Measurements from ENCODE around the gene AHNAK.

DNA sequence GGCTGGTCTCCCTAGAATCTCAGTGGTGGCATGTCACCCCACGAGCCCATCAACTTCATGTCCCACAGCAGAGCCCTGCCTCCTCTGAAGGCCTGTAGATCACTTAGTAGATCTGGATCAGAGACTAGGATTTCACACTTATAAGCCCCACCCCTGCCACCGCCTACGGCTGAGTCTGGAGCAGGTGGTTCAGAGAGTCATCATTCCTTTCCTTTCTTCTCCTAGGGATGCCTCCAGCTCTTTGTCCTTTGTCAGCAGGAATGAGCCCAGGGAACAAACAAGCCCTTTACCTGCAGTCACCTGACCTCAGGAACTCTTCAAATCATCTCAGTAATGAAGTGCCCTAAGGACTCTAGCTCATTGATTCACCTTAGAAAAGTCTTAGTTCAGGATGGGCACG is 90.0 kb downstream of the AHNAK start:
- TF ChIP-seq, protein P1, sequence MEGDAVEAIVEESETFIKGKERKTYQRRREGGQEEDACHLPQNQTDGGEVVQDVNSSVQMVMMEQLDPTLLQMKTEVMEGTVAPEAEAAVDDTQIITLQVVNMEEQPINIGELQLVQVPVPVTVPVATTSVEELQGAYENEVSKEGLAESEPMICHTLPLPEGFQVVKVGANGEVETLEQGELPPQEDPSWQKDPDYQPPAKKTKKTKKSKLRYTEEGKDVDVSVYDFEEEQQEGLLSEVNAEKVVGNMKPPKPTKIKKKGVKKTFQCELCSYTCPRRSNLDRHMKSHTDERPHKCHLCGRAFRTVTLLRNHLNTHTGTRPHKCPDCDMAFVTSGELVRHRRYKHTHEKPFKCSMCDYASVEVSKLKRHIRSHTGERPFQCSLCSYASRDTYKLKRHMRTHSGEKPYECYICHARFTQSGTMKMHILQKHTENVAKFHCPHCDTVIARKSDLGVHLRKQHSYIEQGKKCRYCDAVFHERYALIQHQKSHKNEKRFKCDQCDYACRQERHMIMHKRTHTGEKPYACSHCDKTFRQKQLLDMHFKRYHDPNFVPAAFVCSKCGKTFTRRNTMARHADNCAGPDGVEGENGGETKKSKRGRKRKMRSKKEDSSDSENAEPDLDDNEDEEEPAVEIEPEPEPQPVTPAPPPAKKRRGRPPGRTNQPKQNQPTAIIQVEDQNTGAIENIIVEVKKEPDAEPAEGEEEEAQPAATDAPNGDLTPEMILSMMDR (conservative IDR thresholded peaks at IDR 0.05 in 1 of 2, IDR thresholded peaks at IDR 0.05 in 1 of 2; ENCODE audit: extremely low read depth in 1 of 2, insufficient read depth in 1 of 2, low read depth in 1 of 2, low read length in 2 of 2), result no peak
- no peak for TF ChIP-seq EZH2 (IDR thresholded peaks at IDR 0.05; ENCODE audit: borderline replicate concordance, low read length)

Measured in mammary epithelial cell (primary cell).